Measurements from ENCODE around the gene SLC2A13.
"Not testable (repeated sequence)": the region's sequence is repeated elsewhere in the genome, so short reads cannot be mapped to it uniquely, and the experiment has no call there.

The SLC2A13 gene

DNA sequence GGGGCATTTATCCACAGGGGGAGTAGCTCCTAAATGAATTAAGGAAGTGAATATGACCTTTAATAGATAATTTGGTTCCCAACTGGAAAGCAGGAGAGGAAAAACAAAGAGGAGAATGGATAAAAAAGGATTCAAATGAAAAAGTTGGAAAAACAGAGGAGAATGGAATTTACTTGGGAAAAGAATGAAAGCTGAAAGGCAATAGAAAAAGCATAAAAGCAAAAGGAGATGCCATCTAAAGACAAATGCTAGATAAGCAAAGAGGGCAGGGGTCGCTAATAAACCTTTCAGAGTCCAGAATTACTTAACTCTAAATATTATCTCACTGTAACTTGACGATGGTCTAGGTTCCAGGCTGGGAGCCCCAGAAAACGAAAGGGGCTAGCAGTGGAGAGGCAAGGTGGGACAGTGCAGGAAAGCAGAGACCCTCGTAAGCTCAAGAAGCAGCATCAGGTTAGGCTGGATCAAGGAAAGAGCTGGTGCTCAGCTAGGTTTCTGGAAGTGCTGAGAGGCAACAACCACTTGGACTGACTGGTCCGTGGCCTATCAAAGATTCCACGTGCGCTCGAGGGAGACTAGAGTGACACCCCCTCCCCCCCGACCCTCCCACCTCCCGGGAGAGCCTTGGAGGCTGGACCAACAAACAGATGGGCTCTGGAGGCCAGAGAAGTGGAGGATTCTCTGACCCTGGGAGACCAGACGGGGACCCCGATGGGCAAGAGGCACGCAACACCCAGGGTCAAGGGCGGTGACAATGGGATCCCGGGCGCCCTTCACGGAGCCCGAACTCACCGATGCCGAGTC lies 1.2 kb downstream of the SLC2A13 start:
- no peak for DNase-seq

- no peak for DNase-seq
These were observed 2.8 kb downstream of the SLC2A13 start for GRCh38 chr12:40103043-40103442.

GRCh38 chr12:40101747-40102146 lies 4.1 kb downstream of the SLC2A13 start:
- no peak for DNase-seq

DNA sequence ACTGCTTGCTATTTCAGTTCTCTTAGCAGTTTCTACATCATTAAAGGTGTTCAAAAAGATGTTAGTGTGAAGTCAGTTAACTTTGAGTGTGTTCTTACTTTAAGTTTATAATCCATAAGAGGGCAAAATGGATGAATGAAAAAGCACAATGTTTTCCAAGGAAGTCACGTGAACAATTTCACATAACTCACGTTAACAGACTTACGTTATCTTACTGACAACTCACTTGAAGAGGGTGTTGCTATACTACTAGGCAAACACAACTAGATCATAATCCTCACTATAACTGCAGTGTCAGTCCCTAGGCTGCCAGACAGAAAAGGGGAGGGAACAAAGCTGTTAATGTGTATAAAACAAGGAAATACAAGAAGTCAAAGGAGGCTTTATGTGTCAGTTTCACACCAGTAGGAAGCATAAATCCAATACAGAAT lies 6.4 kb downstream of the SLC2A13 start:
- no peak for DNase-seq

GRCh38 chr12:40098406-40099145 lies 7.3 kb downstream of the SLC2A13 start:
- DNase-seq, result no peak

- DNase-seq, result no peak
These were observed 12.4 kb downstream of the SLC2A13 start for GRCh38 chr12:40093512-40093911.

- DNase-seq, result no peak
These were observed 19.4 kb downstream of the SLC2A13 start for GRCh38 chr12:40086471-40086870.

GRCh38 chr12:40078266-40078665 lies 27.6 kb downstream of the SLC2A13 start:
- no peak for DNase-seq

DNA sequence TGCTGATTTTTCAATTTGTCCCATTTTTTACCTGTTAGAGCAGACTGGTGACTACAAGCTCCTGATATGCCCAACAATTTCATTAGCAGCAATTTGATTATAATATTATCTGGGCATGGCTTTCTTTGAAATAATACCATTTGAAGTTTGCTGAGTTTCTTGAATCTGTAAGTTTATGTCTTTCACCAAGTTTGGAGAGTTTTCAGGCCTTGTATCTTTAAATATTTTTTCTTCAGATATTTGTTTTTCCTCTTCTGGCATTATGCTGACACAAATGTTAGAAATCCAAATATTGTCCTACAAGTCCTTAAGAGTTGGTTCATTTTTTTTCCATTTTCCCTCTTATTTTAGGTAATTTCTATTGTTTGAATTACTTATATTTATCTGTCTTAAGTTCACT lies 30.4 kb downstream of the SLC2A13 start:
- no peak for DNase-seq

DNA sequence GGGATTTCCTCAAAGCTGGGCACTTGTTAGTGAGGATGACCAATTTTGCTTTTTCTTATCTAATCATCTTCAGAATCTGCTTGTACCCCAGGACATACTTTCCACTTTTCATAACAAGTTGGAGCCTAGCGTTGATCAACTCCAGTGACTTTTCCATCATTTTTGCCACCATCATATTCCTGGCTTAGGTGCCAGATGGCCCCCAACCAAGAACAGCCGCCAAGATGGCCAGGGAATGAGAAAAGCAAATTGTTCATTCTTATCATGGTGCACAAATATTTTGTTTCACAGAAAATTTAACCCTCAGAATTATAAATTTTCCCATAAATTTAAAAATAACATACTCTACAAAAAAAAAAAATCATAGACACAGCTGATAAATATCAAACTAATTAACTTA lies 37.5 kb downstream of the SLC2A13 start:
- DNase-seq, result no peak

DNA sequence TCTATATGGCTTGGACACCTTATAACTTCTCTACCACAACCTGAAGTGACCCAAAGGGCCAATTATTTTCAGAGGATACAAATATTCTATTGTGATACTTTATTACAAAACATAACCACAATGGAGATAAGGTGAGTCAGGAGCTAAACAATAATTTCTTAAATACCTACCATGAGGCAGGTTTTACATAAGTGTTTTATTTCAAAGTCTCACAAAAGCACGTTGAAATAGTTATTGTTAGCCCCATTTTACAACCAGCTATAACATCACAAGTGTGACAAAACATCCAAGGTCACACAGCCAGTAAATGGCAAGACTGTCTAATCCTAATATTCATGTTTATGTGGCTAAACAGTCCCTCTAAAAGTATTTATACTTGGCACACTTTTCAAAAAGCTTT lies 40.2 kb downstream of the SLC2A13 start:
- no peak for DNase-seq

- peak; percentile 10 for DNase-seq
These were observed 42.5 kb downstream of the SLC2A13 start for GRCh38 chr12:40063414-40063813.

DNA sequence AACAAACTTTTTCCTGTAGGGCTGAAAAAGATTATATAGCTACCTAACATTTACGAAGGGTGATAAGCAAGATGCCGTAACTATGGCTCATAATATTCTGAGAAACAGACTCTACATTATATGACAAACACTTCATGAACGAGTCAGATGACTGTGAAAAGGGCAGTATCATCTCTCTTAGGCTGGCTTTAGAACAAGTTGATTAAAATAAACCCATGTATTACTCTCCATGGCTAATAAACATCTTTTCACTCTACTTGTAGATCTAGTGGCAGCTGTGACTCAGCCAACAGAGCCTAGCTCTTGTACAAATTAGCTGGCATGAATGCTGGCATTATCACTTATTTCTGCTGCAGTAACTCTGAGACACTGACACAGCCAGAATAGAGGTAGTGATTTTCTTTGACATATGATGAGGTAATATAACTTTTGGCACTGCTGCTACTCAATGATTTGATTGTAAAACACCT lies 47.1 kb downstream of the SLC2A13 start:
- no peak for DNase-seq

DNA sequence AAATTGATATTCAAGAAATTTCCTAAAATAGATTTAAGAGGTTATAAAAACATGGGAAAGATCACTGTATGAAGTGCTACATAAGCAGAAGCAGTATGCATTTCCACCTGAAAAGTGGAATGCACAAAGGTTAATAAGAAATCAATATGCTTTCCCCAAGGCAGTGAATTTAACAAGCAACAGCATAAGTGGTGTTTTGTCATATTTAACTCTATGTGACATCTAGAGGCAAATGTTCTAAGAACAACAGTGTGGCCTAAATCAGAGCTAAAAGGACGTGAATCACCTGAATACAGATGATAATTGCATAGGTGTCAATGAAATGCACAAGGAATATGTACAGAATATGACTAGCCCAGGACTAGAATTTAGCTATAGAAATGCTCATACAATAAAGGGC lies 49.5 kb downstream of the SLC2A13 start:
- no peak for DNase-seq

DNA sequence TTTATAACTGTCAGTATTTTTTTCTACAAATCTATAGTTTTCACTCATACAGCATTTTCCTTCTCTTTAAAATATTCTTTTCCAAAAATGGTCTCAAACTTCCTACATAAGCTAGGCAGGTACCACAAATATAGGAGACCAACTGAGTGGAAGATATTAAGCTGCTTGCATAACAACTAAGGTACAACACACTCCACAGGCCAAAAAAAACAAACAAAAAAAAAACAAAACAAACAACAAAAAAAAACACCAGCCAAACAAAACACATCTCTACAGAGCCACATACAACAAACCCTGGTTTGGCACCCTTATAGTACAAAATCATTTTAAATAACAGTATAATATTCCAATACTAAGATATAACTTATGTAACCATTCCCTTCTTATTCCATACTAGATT lies 50.1 kb downstream of the SLC2A13 start:
- DNase-seq, result no peak

DNA sequence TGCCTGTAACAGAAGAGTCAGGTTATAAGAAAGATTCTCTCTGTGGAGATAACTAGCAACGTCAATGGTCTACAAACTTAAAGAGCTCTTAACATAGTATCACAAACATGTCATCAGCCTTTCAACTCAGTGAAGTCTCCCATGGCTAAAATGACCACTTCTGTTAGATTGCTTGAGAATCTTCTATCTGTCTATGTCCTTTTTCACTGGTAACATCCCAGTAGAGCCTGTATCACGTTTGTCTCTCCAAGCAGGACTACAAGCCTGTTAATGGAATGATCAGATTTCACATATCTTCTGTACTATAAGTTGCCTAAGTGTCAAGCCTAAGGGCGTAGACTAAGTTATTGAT lies 50.7 kb downstream of the SLC2A13 start:
- DNase-seq, result no peak

DNA sequence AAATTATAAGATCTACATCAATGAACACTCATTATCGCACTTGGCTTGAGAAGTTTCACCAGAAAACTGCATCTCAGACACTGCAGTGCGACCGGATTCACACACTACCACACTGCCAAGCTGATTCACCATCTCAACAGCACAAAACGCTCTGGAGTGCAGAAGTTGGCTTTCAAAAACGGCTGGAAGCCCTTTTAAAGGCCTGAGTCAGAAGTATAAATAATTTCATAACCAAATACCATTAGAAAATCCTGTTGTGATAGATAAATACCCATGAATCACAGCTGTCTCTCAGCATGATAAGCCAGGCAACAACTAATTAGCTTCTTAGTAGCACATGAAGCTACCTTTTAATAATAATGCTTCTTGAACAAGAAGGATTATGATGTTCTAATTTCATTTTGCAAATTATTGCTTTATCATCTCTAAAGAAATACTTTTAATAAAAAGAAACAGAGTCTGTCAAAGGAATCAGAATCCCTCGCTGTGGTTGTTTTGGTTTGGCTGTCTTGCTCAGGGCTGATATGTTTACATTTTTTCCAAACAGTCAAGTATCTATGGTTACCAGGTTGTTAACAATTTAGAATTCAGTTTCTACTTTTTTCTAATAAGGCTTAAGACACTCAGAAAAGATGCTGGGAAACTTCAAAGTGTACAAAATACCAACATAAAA lies 51.2 kb downstream of the SLC2A13 start:
- no peak for DNase-seq

GRCh38 chr12:40049268-40049667 lies 56.6 kb downstream of the SLC2A13 start:
- no peak for DNase-seq

DNA sequence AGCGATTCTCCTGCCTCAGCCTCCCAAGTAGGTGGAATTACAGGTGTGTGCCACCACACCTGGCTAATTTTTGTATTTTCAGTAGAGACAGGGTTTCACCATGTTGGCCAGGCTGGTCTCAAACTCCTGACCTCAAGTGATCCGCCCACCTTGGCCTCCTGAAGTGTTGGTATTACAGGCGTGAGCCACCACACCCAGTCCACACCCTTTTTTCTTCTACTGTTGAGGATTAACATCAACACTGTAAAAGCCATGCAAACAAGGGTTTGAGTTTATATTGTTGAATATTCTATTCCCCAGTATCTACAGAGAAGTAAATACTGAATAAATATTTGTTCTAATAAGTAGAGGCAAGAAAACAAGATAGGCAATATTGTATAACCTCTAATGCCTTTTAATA lies 58.9 kb downstream of the SLC2A13 start:
- DNase-seq, result not testable (repeated sequence)

DNA sequence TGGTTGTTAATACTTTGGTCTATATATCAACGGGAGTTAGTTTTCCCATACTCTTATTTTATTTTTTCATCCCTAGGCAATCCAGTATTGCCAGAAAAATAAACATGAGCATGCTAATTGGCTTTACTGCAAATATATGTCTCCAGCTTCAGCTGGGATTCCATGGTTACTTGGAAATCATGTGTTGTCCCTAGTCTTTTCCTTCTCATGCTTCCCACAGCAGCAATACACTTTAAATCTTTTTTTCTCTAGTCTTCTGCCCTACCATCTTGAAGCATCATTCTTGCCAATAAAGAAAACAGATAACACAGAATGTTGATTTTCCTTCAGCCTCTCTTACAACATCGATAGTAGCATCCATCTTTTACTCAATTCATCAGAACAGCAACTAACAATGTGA lies 60.2 kb downstream of the SLC2A13 start:
- DNase-seq, result no peak

DNA sequence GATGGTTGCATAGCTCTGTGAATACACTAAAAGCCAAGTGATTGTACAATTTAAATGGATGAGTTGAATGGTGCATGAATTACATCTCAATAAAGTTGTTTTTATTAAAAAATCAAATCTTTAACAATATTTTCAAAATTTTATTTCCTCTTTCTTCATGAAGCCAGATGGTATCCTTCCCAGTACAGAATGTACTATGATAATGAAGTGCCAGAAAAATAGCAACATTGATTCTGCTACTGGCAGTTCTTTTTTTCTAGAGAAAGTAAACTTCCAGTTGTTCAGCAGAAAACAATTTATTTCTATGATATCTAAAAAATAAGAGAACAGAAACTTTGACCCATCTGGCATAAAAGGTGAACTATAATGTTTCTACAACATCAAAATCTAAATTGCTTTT lies 61.5 kb downstream of the SLC2A13 start:
- no peak for DNase-seq

- DNase-seq, result no peak
These were observed 66.3 kb downstream of the SLC2A13 start for GRCh38 chr12:40039598-40039997.

- DNase-seq, result no peak
These were observed 67.3 kb downstream of the SLC2A13 start for GRCh38 chr12:40038619-40039018.

GRCh38 chr12:40034712-40035111 lies 71.2 kb downstream of the SLC2A13 start:
- no peak for DNase-seq

Data from NCI-H345 (cell line).